SK-N-SH treated with all-trans-retinoic acid at 6 μM for 48 hours (cell line): ENCODE results near the gene CNNM3.
"Not testable (repeated sequence)": the region's sequence is repeated elsewhere in the genome, so short reads cannot be mapped to it uniquely, and the experiment has no call there.

Experiments used
- ATAC-seq: fragments of 200-7000 bp; cut with Tn5 transposase; 3 replicates; pipeline ENCODE4 v1.9.1; 2020; ENCODE audit warnings: mild to moderate bottlenecking, moderate library complexity
- BACH2 ChIP-seq: fragments of 250-450 bp; sonication (Bioruptor Pico); IDR thresholded peaks from 2 replicates; pipeline ENCODE4 v1.9.0; 2021; ENCODE audit warnings: mild to moderate bottlenecking, borderline replicate concordance
- CSDC2 ChIP-seq: fragments of 250-450 bp; sonication (Bioruptor Pico); IDR thresholded peaks from 2 replicates; pipeline ENCODE4 v1.5.0; 2020; ENCODE audit warnings: mild to moderate bottlenecking, moderate library complexity
- ESRRG ChIP-seq: fragments of 250-450 bp; sonication (Bioruptor Pico); IDR thresholded peaks from 2 replicates; pipeline ENCODE4 v1.6.1; 2021; ENCODE audit warnings: mild to moderate bottlenecking
- GLIS3 ChIP-seq: fragments of 250-450 bp; sonication (Bioruptor Pico); IDR thresholded peaks from 2 replicates; pipeline ENCODE4 v1.5.0; 2020; ENCODE audit warnings: mild to moderate bottlenecking, moderate library complexity
- OSR1 ChIP-seq: fragments of 250-450 bp; sonication (Bioruptor Pico); IDR thresholded peaks from 2 replicates; pipeline ENCODE4 v1.8.0; 2022; ENCODE audit warnings: moderate library complexity, mild to moderate bottlenecking, inconsistent platforms
- POU6F1 ChIP-seq: fragments of 250-450 bp; sonication (Bioruptor Pico); IDR thresholded peaks from 2 replicates; pipeline ENCODE4 v1.8.0; 2021; ENCODE audit warnings: low read depth, mild to moderate bottlenecking, moderate library complexity, borderline replicate concordance
- PPARA ChIP-seq: fragments of 250-450 bp; sonication (Bioruptor Pico); IDR thresholded peaks from 2 replicates; pipeline ENCODE4 v1.5.0; 2020; ENCODE audit warnings: mild to moderate bottlenecking, borderline replicate concordance
- RARB ChIP-seq: fragments of 250-450 bp; sonication (Bioruptor Pico); IDR thresholded peaks from 2 replicates; pipeline ENCODE4 v1.8.0; 2021; ENCODE audit warnings: mild to moderate bottlenecking, moderate library complexity
- SNAI2 ChIP-seq: fragments of 250-450 bp; sonication (Bioruptor Pico); IDR thresholded peaks from 2 replicates; pipeline ENCODE4 v1.5.0; 2020; ENCODE audit warnings: mild to moderate bottlenecking, moderate library complexity
- TCF4 ChIP-seq: fragments of 250-450 bp; sonication (Bioruptor Pico); IDR thresholded peaks from 2 replicates; pipeline ENCODE4 v1.8.0; 2021; ENCODE audit warnings: mild to moderate bottlenecking, moderate library complexity, borderline replicate concordance
- ZFP3 ChIP-seq: fragments of 250-450 bp; sonication (Bioruptor Pico); IDR thresholded peaks from 2 replicates; pipeline ENCODE4 v1.5.0; 2020; ENCODE audit warnings: mild to moderate bottlenecking, moderate library complexity
- ZNF565 ChIP-seq: fragments of 450-650 bp; formaldehyde crosslinking; conservative IDR thresholded peaks from 2 replicates; pipeline ENCODE4 v1.5.0; 2020; ENCODE audit warnings: low read depth, mild to moderate bottlenecking, moderate library complexity
- ZNF70 ChIP-seq: fragments of 450-650 bp; formaldehyde crosslinking; IDR thresholded peaks from 2 replicates; pipeline ENCODE4 v1.5.0; 2020; ENCODE audit warnings: mild to moderate bottlenecking, moderate library complexity
- TF ChIP-seq, protein P1 (sequence below): fragments of 250-450 bp; sonication (Bioruptor Pico); IDR thresholded peaks from 2 replicates; pipeline ENCODE4 v1.5.1; 2020; ENCODE audit warnings: low read depth, mild to moderate bottlenecking, moderate library complexity
- TF ChIP-seq, protein P2 (sequence below): fragments of 250-450 bp; sonication (Bioruptor Pico); IDR thresholded peaks from 2 replicates; pipeline ENCODE4 v1.5.1; 2021; ENCODE audit warnings: mild to moderate bottlenecking, moderate library complexity
- TF ChIP-seq, protein P3 (sequence below): fragments of 250-450 bp; sonication (Bioruptor Pico); IDR thresholded peaks from 2 replicates; pipeline ENCODE4 v1.5.0; 2020; ENCODE audit warnings: mild to moderate bottlenecking, moderate library complexity

Gene CNNM3

DNA sequence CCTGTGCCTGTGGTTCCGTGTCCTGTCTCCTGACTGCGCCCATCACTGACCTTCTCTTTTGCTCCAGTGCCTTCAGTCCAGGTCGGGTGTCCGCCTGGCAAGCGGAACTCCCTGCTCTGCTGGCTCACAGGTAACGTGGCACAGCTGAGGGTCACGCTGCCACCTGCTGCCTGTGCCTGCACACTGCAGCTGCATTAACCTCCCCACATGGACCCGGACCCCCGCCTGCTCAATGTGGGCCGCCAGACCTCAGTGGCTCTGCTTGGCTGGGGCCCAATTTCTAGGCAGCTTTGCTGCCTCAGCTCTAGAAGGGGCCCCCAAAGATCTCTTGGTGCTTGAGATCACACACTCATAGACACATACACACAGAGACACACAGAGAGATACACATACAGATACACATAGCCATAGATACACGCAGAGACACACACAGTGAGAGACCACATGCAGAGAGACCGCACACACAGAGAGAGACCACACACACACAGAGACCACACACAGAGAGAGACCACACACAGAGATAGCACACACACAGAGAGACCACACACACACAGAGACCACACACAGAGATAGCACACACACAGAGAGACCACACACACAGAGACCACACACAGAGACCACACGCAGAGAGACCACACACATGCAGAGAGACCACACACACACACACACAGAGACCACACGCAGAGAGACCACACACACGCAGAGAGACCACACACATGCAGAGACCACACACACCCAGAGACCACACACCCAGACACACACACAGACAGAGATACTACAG is 14.9 kb upstream of the CNNM3 start (continued):
- TF ChIP-seq, protein P1, sequence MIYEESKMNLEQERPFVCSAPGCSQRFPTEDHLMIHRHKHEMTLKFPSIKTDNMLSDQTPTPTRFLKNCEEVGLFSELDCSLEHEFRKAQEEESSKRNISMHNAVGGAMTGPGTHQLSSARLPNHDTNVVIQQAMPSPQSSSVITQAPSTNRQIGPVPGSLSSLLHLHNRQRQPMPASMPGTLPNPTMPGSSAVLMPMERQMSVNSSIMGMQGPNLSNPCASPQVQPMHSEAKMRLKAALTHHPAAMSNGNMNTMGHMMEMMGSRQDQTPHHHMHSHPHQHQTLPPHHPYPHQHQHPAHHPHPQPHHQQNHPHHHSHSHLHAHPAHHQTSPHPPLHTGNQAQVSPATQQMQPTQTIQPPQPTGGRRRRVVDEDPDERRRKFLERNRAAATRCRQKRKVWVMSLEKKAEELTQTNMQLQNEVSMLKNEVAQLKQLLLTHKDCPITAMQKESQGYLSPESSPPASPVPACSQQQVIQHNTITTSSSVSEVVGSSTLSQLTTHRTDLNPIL (CRISPR knock-in tag): no peak
- no peak for TF ChIP-seq CSDC2
- no peak for TF ChIP-seq RARB (CRISPR knock-in tag)

DNA sequence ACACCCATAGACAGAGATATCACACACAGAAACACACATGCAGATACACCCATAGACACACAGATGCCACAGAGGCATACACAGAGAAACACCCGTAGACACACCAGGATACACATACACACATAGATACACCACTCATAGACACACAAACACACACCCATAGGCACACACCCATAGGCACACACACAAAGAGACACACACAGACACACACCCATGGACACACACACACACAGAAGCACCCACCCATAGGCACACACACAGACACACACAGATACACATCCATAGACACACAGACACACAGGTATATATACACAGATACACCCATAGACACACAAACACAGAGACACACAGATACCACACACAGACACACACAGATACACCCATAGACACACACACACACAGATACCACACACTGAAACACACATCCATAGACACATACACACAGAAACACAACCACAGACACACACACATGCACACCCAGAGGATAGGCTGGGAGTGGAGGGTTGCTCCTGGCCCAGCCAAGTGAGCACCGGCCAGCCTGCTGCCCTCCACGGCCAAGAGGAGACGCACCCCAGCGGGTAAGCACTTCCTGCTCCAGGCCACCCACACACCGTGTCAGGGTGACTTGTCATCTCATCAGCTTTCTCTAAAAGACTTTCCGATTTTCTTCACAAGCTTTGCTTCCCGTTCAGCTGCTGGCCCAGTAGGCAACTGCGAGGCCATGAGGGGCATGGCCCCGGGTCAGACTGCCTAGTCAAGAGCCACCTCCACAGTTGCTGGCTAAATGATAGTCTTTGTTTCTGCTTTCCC is 14.1 kb upstream of the CNNM3 start:
- TF ChIP-seq ZFP3 (CRISPR knock-in tag) (no peak), ZNF565 (CRISPR knock-in tag) (no peak), CSDC2 (no peak)
- TF ChIP-seq, protein P2, sequence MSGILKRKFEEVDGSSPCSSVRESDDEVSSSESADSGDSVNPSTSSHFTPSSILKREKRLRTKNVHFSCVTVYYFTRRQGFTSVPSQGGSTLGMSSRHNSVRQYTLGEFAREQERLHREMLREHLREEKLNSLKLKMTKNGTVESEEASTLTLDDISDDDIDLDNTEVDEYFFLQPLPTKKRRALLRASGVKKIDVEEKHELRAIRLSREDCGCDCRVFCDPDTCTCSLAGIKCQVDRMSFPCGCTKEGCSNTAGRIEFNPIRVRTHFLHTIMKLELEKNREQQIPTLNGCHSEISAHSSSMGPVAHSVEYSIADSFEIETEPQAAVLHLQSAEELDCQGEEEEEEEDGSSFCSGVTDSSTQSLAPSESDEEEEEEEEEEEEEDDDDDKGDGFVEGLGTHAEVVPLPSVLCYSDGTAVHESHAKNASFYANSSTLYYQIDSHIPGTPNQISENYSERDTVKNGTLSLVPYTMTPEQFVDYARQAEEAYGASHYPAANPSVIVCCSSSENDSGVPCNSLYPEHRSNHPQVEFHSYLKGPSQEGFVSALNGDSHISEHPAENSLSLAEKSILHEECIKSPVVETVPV (CRISPR knock-in tag): no peak
- TF ChIP-seq, all 23 proteins: peak for 0
- ATAC-seq: no peak

DNA sequence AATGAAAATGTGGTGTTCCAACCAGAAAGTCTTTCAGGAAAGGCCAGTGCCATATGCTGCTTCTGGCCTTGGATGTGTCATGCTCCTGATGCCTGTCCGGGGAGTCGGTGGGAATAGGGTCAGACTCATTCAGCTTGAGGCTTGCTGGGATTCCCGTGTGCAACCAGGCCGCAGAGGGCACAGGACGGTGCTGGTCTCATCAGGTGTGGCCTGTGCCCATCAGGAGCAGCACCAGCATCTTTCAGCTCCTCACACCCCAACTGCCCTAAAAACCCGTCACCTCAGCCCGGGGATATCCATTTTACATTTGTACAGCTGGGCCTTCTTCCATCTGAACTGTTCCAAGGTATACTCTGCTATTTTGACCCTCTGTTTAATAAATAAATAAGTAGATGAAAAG is 13.3 kb upstream of the CNNM3 start:
- TF ChIP-seq TCF4 (CRISPR knock-in tag): no peak
- no peak for TF ChIP-seq GLIS3
- TF ChIP-seq CSDC2: no peak
- ATAC-seq: no peak

DNA sequence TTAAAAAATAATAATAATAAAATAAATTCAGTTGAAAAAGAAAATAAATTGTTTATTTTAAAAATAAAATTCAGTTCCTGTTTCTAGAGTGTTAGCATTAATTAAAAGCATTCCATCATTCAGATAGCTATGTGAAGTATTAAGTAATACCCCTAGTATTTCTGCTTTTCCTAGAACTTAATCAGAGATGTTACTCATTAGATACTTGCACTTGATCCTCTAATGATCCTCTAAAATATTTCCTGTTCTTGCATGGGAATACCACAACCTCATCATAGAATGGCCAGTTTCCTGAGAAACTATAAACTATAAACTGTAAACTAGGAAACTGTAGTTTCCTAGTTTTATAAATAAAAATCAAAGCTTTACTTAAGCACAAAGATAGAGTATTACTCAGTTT is 11.1 kb upstream of the CNNM3 start:
- ATAC-seq: no peak
- TF ChIP-seq TCF4 (CRISPR knock-in tag) (no peak), ZNF565 (CRISPR knock-in tag) (no peak), PPARA (CRISPR knock-in tag) (no peak), RARB (CRISPR knock-in tag) (no peak), POU6F1 (CRISPR knock-in tag) (no peak)

DNA sequence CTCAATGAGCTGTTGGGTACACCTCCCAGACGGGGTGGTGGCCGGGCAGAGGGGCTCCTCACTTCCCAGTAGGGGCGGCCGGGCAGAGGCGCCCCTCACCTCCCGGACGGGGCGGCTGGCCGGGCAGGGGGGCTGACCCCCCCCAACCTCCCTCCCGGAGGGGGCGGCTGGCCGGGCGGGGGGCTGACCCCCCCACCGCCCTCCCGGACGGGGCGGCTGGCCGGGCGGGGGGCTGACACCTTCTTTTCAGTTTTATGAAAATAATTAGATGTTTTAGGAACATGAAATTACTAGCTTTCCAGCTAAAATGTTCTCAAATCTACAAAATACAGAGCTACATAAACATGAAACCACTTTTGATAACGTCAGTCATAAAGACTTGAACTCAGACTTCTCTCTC is 10.1 kb upstream of the CNNM3 start:
- not testable (repeated sequence) for ATAC-seq

DNA sequence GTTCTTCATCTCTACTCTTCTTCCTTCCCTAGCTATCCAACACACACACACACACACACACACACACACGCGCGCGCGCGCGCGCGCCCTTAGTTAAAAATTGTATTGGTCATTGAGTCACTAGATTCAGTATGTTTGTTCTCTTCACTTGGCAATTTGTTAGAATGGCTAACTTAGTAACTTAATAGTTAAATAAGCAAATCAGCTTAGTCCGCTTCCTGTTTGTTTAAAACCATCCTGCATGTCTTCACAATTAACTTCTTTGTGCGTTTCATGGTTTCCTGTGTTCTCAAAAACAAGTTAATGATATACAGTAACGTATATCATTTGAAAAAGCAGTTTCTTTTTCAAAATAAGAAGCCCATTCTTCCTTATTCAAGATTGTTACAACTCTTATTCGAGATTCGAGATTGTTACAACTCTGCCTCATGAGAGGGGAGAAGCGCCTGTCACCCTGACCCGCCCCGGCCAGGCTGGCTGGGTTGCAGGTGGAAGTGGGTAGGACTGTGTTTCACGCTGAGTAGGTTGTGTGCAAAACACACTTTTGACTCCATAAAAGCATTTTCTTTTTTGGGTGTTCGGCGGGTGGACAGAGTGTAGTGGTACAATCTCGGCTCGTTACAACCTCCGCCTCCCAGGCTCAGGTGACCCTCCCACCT is 9.5 kb upstream of the CNNM3 start:
- no peak for ATAC-seq
- TF ChIP-seq ZFP3 (CRISPR knock-in tag): no peak
- TF ChIP-seq POU6F1 (CRISPR knock-in tag): no peak
- TF ChIP-seq BACH2 (CRISPR knock-in tag): no peak
- TF ChIP-seq ESRRG (CRISPR knock-in tag): no peak
- no peak for TF ChIP-seq SNAI2 (CRISPR knock-in tag)
- TF ChIP-seq GLIS3: no peak
- no peak for TF ChIP-seq TCF4 (CRISPR knock-in tag)
- TF ChIP-seq, protein P2 (CRISPR knock-in tag): no peak
- no peak for TF ChIP-seq OSR1 (CRISPR knock-in tag)
- TF ChIP-seq ZNF70 (CRISPR knock-in tag): no peak
- TF ChIP-seq, protein P3, sequence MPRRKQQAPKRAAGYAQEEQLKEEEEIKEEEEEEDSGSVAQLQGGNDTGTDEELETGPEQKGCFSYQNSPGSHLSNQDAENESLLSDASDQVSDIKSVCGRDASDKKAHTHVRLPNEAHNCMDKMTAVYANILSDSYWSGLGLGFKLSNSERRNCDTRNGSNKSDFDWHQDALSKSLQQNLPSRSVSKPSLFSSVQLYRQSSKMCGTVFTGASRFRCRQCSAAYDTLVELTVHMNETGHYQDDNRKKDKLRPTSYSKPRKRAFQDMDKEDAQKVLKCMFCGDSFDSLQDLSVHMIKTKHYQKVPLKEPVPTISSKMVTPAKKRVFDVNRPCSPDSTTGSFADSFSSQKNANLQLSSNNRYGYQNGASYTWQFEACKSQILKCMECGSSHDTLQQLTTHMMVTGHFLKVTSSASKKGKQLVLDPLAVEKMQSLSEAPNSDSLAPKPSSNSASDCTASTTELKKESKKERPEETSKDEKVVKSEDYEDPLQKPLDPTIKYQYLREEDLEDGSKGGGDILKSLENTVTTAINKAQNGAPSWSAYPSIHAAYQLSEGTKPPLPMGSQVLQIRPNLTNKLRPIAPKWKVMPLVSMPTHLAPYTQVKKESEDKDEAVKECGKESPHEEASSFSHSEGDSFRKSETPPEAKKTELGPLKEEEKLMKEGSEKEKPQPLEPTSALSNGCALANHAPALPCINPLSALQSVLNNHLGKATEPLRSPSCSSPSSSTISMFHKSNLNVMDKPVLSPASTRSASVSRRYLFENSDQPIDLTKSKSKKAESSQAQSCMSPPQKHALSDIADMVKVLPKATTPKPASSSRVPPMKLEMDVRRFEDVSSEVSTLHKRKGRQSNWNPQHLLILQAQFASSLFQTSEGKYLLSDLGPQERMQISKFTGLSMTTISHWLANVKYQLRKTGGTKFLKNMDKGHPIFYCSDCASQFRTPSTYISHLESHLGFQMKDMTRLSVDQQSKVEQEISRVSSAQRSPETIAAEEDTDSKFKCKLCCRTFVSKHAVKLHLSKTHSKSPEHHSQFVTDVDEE (CRISPR knock-in tag): no peak
- TF ChIP-seq PPARA (CRISPR knock-in tag): no peak
- TF ChIP-seq, protein P1 (CRISPR knock-in tag): no peak
